Astrocyte (in vitro differentiated cells and primary cell): ENCODE results near the gene ATXN10. TPM values are rescaled to one million over a fixed set of nuclear protein-coding genes. Genes with fewer than 3 reads are reported as not detected.

Experiments used
- DNase-seq: peaks from one replicate; pipeline ENCODE4 v3.0.0-alpha.2; 2010; ENCODE audit warnings: low read depth
- FAIRE-seq: peaks from 2 replicates; lab custom pipeline; 2011; peaks lifted over from hg19 to GRCh38; lab: Jason Lieb, UNC
- H2AFZ ChIP-seq: 2 replicates; pipeline ENCODE4 v1.6.0; 2012; ENCODE audit warnings: low read depth, low read length, inconsistent platforms
- H3K27ac ChIP-seq: 2 replicates; pipeline ENCODE4 v1.5.1; 2011; ENCODE audit warnings: low read depth, low read length, inconsistent platforms
- H3K27me3 ChIP-seq: 2 replicates; pipeline ENCODE4 v1.6.0; 2011; ENCODE audit warnings: low read length, inconsistent platforms; ENCODE audit not compliant: insufficient read depth
- H3K36me3 ChIP-seq: 2 replicates; pipeline ENCODE4 v1.5.1; 2011; ENCODE audit warnings: low read length, inconsistent platforms; ENCODE audit not compliant: insufficient read depth
- H3K4me1 ChIP-seq: 2 replicates; pipeline ENCODE4 v1.5.1; 2011; ENCODE audit warnings: low read length, inconsistent platforms; ENCODE audit not compliant: insufficient read depth
- H3K4me2 ChIP-seq: 2 replicates; pipeline ENCODE4 v1.6.0; 2012; ENCODE audit warnings: low read length, inconsistent platforms
- H3K4me3 ChIP-seq: 2 replicates; pipeline ENCODE4 v1.5.1; 2011; ENCODE audit warnings: low read depth, mild to moderate bottlenecking, low read length, inconsistent platforms; ENCODE audit not compliant: insufficient read depth
- H3K79me2 ChIP-seq: 2 replicates; pipeline ENCODE4 v1.6.0; 2012; ENCODE audit warnings: mild to moderate bottlenecking, low read length, inconsistent platforms; ENCODE audit not compliant: insufficient read depth
- H3K9ac ChIP-seq: 2 replicates; pipeline ENCODE4 v1.6.0; 2012; ENCODE audit warnings: mild to moderate bottlenecking, low read length, inconsistent platforms
- H3K9me3 ChIP-seq: 2 replicates; pipeline ENCODE4 v1.5.1; 2012; ENCODE audit warnings: low read depth, mild to moderate bottlenecking, low read length, inconsistent platforms; ENCODE audit not compliant: insufficient read depth
- H4K20me1 ChIP-seq: 2 replicates; pipeline ENCODE4 v1.6.0; 2012; ENCODE audit warnings: low read length, inconsistent platforms; ENCODE audit not compliant: insufficient read depth
- H3K27ac Mint-ChIP-seq: one replicate; pipeline ENCODE4 v1.8.0; 2021; ENCODE audit warnings: mild to moderate bottlenecking, mixed read lengths; ENCODE audit not compliant: unreplicated experiment
- H3K27me3 Mint-ChIP-seq: one replicate; pipeline ENCODE4 v1.8.0; 2021; ENCODE audit warnings: low read depth, mixed read lengths; ENCODE audit not compliant: unreplicated experiment
- H3K36me3 Mint-ChIP-seq: one replicate; pipeline ENCODE4 v1.8.0; 2021; ENCODE audit warnings: low read depth, mixed read lengths; ENCODE audit not compliant: unreplicated experiment
- H3K4me1 Mint-ChIP-seq: one replicate; pipeline ENCODE4 v1.8.0; 2021; ENCODE audit warnings: low read depth, mixed read lengths; ENCODE audit not compliant: unreplicated experiment
- H3K4me3 Mint-ChIP-seq: one replicate; pipeline ENCODE4 v1.8.0; 2021; ENCODE audit warnings: mild to moderate bottlenecking, moderate library complexity, mixed read lengths; ENCODE audit not compliant: unreplicated experiment
- H3K9me3 Mint-ChIP-seq: one replicate; pipeline ENCODE4 v1.8.0; 2021; ENCODE audit warnings: mild to moderate bottlenecking, mixed read lengths; ENCODE audit not compliant: unreplicated experiment
- EZH2 ChIP-seq: IDR thresholded peaks from 2 replicates; pipeline ENCODE4 v1.6.1; 2012; ENCODE audit warnings: mild to moderate bottlenecking, low read length, inconsistent platforms; ENCODE audit not compliant: insufficient read depth
- microRNA-seq: library from miRNA; unstranded; fragments of <30 nt; microRNA quantifications from one replicate; pipeline ENCODE4 v1.2.0, GENCODE V29; 2020
- total RNA-seq: library from RNA; stranded (reverse); gene quantifications from 2 replicates; pipeline ENCODE4 v1.2.1, GENCODE V29; 2021
- TF ChIP-seq, protein P1 (sequence below): IDR thresholded peaks from 2 replicates; pipeline ENCODE4 v1.5.1; 2011; ENCODE audit warnings: low read depth, mild to moderate bottlenecking, inconsistent platforms, low read length, moderate library complexity; ENCODE audit not compliant: insufficient read depth

Gene ATXN10
- total RNA-seq, 1 donor from 2014 or later: 195 TPM

- FAIRE-seq (no peak), DNase-seq (no peak)
- H3K9me3 Mint-ChIP-seq: no peaks in the 10 kb centered on the region
- H3K9ac ChIP-seq: no peak overlapping the region
- no peak overlapping the region for H3K4me3 ChIP-seq
- H3K4me2 ChIP-seq: peak overlapping the region; percentile 9
- no peak overlapping the region for H3K27ac ChIP-seq
- no peaks in the 10 kb centered on the region for H3K36me3 Mint-ChIP-seq
- peaks cover 6% of the 10 kb centered on the region for H3K27me3 ChIP-seq
- H3K27me3 Mint-ChIP-seq: peaks cover 33% of the 10 kb centered on the region
- TF ChIP-seq, protein P1, sequence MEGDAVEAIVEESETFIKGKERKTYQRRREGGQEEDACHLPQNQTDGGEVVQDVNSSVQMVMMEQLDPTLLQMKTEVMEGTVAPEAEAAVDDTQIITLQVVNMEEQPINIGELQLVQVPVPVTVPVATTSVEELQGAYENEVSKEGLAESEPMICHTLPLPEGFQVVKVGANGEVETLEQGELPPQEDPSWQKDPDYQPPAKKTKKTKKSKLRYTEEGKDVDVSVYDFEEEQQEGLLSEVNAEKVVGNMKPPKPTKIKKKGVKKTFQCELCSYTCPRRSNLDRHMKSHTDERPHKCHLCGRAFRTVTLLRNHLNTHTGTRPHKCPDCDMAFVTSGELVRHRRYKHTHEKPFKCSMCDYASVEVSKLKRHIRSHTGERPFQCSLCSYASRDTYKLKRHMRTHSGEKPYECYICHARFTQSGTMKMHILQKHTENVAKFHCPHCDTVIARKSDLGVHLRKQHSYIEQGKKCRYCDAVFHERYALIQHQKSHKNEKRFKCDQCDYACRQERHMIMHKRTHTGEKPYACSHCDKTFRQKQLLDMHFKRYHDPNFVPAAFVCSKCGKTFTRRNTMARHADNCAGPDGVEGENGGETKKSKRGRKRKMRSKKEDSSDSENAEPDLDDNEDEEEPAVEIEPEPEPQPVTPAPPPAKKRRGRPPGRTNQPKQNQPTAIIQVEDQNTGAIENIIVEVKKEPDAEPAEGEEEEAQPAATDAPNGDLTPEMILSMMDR: no peak
- TF ChIP-seq EZH2: no peak
- no peaks in the 10 kb centered on the region for H3K36me3 ChIP-seq
- H4K20me1 ChIP-seq: no peaks in the 10 kb centered on the region
- H3K4me3 Mint-ChIP-seq: no peak overlapping the region
- no peaks in the 10 kb centered on the region for H3K9me3 ChIP-seq
- H3K27ac Mint-ChIP-seq: no peak overlapping the region
- H3K4me1 Mint-ChIP-seq: no peaks in the 10 kb centered on the region
- H3K4me1 ChIP-seq: peaks cover 21% of the 10 kb centered on the region
- no peaks in the 10 kb centered on the region for H3K79me2 ChIP-seq
- H2AFZ ChIP-seq: no peak overlapping the region
Observed at GRCh38 chr22:45892681-45893461, 221.2 kb downstream of the ATXN10 start.

- Mint-ChIP-seq H3K9me3 (no peaks in the 10 kb centered on the region), H3K27ac (no peak overlapping the region), H3K27me3 (peaks cover 32% of the 10 kb centered on the region), H3K4me3 (no peak overlapping the region), H3K36me3 (no peaks in the 10 kb centered on the region), H3K4me1 (no peaks in the 10 kb centered on the region)
- Histone ChIP-seq H3K4me2 (peak overlapping the region; percentile 9), H3K27ac (no peak overlapping the region), H3K27me3 (peaks cover 6% of the 10 kb centered on the region), H2AFZ (no peak overlapping the region), H3K4me3 (no peak overlapping the region), H3K9me3 (no peaks in the 10 kb centered on the region), H3K79me2 (no peaks in the 10 kb centered on the region), H4K20me1 (no peaks in the 10 kb centered on the region), H3K9ac (no peak overlapping the region), H3K36me3 (no peaks in the 10 kb centered on the region), H3K4me1 (peaks cover 21% of the 10 kb centered on the region)
- FAIRE-seq: no peak
- no peak for TF ChIP-seq EZH2
- TF ChIP-seq, protein P1: no peak
- DNase-seq: peak; percentile 78
Observed at GRCh38 chr22:45893516-45893915, 221.9 kb downstream of the ATXN10 start.

Small RNA genes within 50 kb of the gene (microRNA-seq; reads per million reads assigned to microRNA genes)
- gene MIR4762: 0.82 reads per million

Other genes with a start within 250 kb of the ATXN10 start
- 69.2 and 72.5 TPM in 2 replicates for gene FBLN1, start 169.0 kb upstream of the ATXN10 start, total RNA-seq